Endothelial cell of umbilical vein (primary cell): ENCODE measurements around the gene GRM4. TPM values are rescaled to one million over a fixed set of nuclear protein-coding genes. Genes with fewer than 3 reads are reported as not detected.

Experiments used
- BruUV-seq: library from RNA; stranded (reverse); fragments of 400-500 nt; replicated peaks from 2 replicates; lab custom pipeline; 2021; lab: Mats Ljungman, UMichigan
- CTCF ChIA-PET: fragments of 300-600, 350-600 bp; sonication (Branson Sonifier 250); formaldehyde crosslinking; loops from one replicate; lab custom pipeline; 2021; ENCODE audit warnings: antibody characterized with exemption, inconsistent platforms; lab: Charles Lee
- POLR2A ChIA-PET: fragments of 300-600, 350-600 bp; sonication (Branson Sonifier 250); formaldehyde crosslinking; loops from one replicate; lab custom pipeline; 2021; ENCODE audit warnings: antibody characterized with exemption, inconsistent platforms; lab: Charles Lee
- DNase-seq: peaks from one replicate; pipeline ENCODE4 v3.0.0-alpha.2; 2011; ENCODE audit warnings: low read depth, low spot score
- FAIRE-seq: peaks from 2 replicates; lab custom pipeline; 2011; peaks lifted over from hg19 to GRCh38; lab: Jason Lieb, UNC
- H2AFZ ChIP-seq: 2 replicates; pipeline ENCODE4 v1.6.0; 2012; ENCODE audit warnings: low read depth, low read length, control low read depth, inconsistent platforms
- H3K27ac ChIP-seq: 2 replicates; pipeline ENCODE4 v1.5.1; 2011; ENCODE audit warnings: low read depth, mild to moderate bottlenecking, control low read depth, low read length, moderate library complexity; ENCODE audit not compliant: insufficient read depth
- H3K27me3 ChIP-seq, 2 experiments: 2 replicates each; pipeline versions ENCODE4 v1.6.0 to v1.6.1; 2011; ENCODE audit warnings: low read length in 2 of 2, mixed read lengths in 1 of 2; ENCODE audit not compliant: control insufficient read depth in 2 of 2, insufficient read depth in 2 of 2
- H3K36me3 ChIP-seq, 2 experiments: 2 replicates in 1 of 2; 3 replicates in 1 of 2; pipeline ENCODE4 v1.5.1; 2011; ENCODE audit warnings: low read length in 2 of 2, mild to moderate bottlenecking in 1 of 2, moderate library complexity in 1 of 2; ENCODE audit not compliant: control insufficient read depth in 2 of 2, insufficient read depth in 2 of 2; ENCODE audit errors: extremely low read depth in 1 of 2
- H3K4me1 ChIP-seq: 3 replicates; pipeline ENCODE4 v1.5.1; 2011; ENCODE audit warnings: mild to moderate bottlenecking, low read length; ENCODE audit not compliant: control insufficient read depth, insufficient read depth; ENCODE audit errors: extremely low read depth
- H3K4me2 ChIP-seq: 2 replicates; pipeline ENCODE4 v1.6.1; 2011; ENCODE audit warnings: low read length, control low read depth, mixed read lengths; ENCODE audit not compliant: insufficient read depth
- H3K4me3 ChIP-seq, 3 experiments: fragments of 200-600 bp in 1 of 3; sonication (generic), shearing (Covaris generic) in 1 of 3; replicated peaks in 1 of 3; 2 replicates each; pipeline ENCODE4 v1.5.1; 2011 to 2016; ENCODE audit warnings: control low read depth in 3 of 3, low read length in 3 of 3, mild to moderate bottlenecking in 2 of 3, inconsistent platforms in 1 of 3, low read depth in 1 of 3, moderate library complexity in 1 of 3; ENCODE audit not compliant: insufficient read depth in 1 of 3
- H3K79me2 ChIP-seq: 2 replicates; pipeline ENCODE4 v1.6.0; 2012; ENCODE audit warnings: low read length, inconsistent platforms; ENCODE audit not compliant: control insufficient read depth, insufficient read depth
- H3K9ac ChIP-seq: replicated peaks from 2 replicates; pipeline ENCODE3; 2011; ENCODE audit warnings: low read length, control low read depth; ENCODE audit not compliant: insufficient read depth; ENCODE audit errors: extremely low read depth
- H3K9me1 ChIP-seq: replicated peaks from 3 replicates; pipeline ENCODE4 v1.6.0; 2011; ENCODE audit warnings: mild to moderate bottlenecking, low read length; ENCODE audit not compliant: control insufficient read depth, insufficient read depth; ENCODE audit errors: extremely low read depth
- H3K9me3 ChIP-seq: replicated peaks from 2 replicates; pipeline ENCODE4 v1.5.1; 2012; ENCODE audit warnings: low read length, inconsistent platforms; ENCODE audit not compliant: control insufficient read depth, insufficient read depth
- H4K20me1 ChIP-seq: replicated peaks from 2 replicates; pipeline ENCODE3; 2011; ENCODE audit warnings: mild to moderate bottlenecking, low read length; ENCODE audit not compliant: control insufficient read depth, insufficient read depth; ENCODE audit errors: extremely low read depth
- EZH2 ChIP-seq: IDR thresholded peaks from 2 replicates; pipeline ENCODE4 v1.6.1; 2012; ENCODE audit warnings: borderline replicate concordance, low read depth, mild to moderate bottlenecking, moderate library complexity, low read length, inconsistent platforms; ENCODE audit not compliant: severe bottlenecking
- FOS ChIP-seq: IDR thresholded peaks from 2 replicates; pipeline ENCODE4 v1.6.1; 2011; ENCODE audit warnings: mild to moderate bottlenecking, low read length, moderate library complexity, borderline replicate concordance; ENCODE audit not compliant: insufficient read depth
- GATA2 ChIP-seq: IDR thresholded peaks from 2 replicates; pipeline ENCODE4 v1.7.0; 2011; ENCODE audit warnings: low read depth, mild to moderate bottlenecking, moderate library complexity, mixed read lengths, low read length; ENCODE audit not compliant: insufficient read length, insufficient read depth
- JUN ChIP-seq: IDR thresholded peaks from 2 replicates; pipeline ENCODE4 v1.6.1; 2011; ENCODE audit warnings: borderline replicate concordance, low read depth; ENCODE audit not compliant: insufficient read length, insufficient read depth
- MYC ChIP-seq: IDR thresholded peaks from one replicate; pipeline ENCODE4 v1.6.1; 2011; ENCODE audit warnings: mild to moderate bottlenecking, low read depth, low read length
- POLR2A ChIP-seq: IDR thresholded peaks from 2 replicates; pipeline ENCODE4 v1.6.1; 2012; ENCODE audit warnings: low read depth, mild to moderate bottlenecking, control low read depth, low read length
- POLR2AphosphoS5 ChIP-seq: IDR thresholded peaks from 2 replicates; pipeline ENCODE4 v1.6.1; 2012; ENCODE audit warnings: low read depth, mild to moderate bottlenecking, control low read depth, low read length, moderate library complexity; ENCODE audit not compliant: insufficient read depth
- dilution Hi-C: fragments of 300-500 bp; cut with MboI; formaldehyde crosslinking; loops from one replicate; pipeline ENCODE4 v1.15.0; 2019; ENCODE audit warnings: low sequenced_read_pairs; ENCODE audit not compliant: extremely low pct_ligation_motif_present
- intact Hi-C: fragments of 100-400 bp; cut with micrococcal nuclease; formaldehyde crosslinking; loops from one replicate; pipeline ENCODE4 v1.10.0; 2022
- polyA plus RNA-seq, 4 experiments: library from polyadenylated mRNA; depleted of rRNA in 3 of 4; stranded (reverse) in 3 of 4; unstranded in 1 of 4; fragments of >200 nt; gene quantifications; 2 replicates each; pipeline versions ENCODE4 v1.2.1 to v1.2.3, GENCODE V29; 2011 to 2012; ENCODE audit warnings: missing spikeins in 1 of 4
- total RNA-seq: library from RNA; stranded (reverse); gene quantifications from 2 replicates; pipeline ENCODE4 v1.2.3, GENCODE V29; 2021
- TF ChIP-seq, protein P1 (sequence below), 2 donors: IDR thresholded peaks; 1 replicate in 1 of 2; 2 replicates in 1 of 2; pipeline ENCODE4 v1.5.1; 2011; ENCODE audit warnings: low read length in 2 of 2, mild to moderate bottlenecking in 2 of 2, moderate library complexity in 2 of 2, control low read depth in 1 of 2, inconsistent platforms in 1 of 2, low read depth in 1 of 2; ENCODE audit not compliant: insufficient read depth in 1 of 2; ENCODE audit errors: extremely low read depth in 1 of 2
- TF ChIP-seq, protein P2 (sequence below): IDR thresholded peaks from 2 replicates; pipeline ENCODE4 v1.6.1; 2011; ENCODE audit not compliant: insufficient read depth, insufficient read length

The GRM4 gene
- total and polyA plus RNA-seq, 2 donors (not counting 3 experiments of a cell fraction or from before 2014, with no cell fraction given) = 0.03 TPM; not detected in 1

DNA sequence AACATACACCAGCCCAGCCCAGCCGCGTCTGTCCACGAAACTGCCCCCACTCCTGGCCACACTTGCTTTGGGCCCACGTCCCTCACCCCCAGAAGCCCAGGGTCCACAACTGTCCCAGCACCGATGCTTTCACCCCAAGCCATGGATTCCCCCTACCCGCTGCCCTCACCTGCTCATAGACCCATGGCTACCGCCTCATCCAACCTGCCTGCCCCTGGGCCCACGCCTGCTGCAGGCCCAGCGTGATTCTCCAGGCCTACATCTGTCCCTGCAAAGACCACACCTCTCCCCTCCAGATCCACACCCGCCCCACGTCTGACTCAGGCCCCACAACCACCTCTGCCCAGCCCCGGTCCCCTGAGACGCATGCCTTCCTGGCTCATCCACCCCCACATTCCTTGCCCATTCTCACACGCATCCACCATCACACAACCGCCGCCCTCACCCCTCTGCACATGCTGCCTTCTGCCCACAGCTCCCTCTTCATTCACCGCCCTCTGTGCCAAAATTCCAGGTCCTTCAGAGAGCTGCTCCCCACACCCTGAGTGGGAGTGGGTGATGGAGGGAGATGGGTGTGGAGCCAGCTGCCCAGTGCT lies 86.7 kb downstream of the GRM4 start:
- intact Hi-C loops (no loop called here), dilution Hi-C loops (no loop called here)
- Histone ChIP-seq H3K9me1 (no peaks in the 10 kb centered on the region), H3K36me3 (no peaks in the 10 kb centered on the region), H3K4me2 (no peak overlapping the region), H2AFZ (no peak overlapping the region), H3K4me3 (no peak overlapping the region), H3K27ac (no peak overlapping the region), H3K4me1 (no peaks in the 10 kb centered on the region), H4K20me1 (no peaks in the 10 kb centered on the region), H3K9ac (no peak overlapping the region), H3K79me2 (no peaks in the 10 kb centered on the region), H3K9me3 (no peaks in the 10 kb centered on the region), H3K27me3 (peaks cover 0 to 1% of the 10 kb centered on the region in 2 experiments)
- FAIRE-seq (no peak), DNase-seq (no peak)
- TF ChIP-seq FOS (no peak), GATA2 (no peak), POLR2A (no peak), MYC (no peak), POLR2AphosphoS5 (no peak), EZH2 (no peak), JUN (no peak)
- TF ChIP-seq, protein P1, sequence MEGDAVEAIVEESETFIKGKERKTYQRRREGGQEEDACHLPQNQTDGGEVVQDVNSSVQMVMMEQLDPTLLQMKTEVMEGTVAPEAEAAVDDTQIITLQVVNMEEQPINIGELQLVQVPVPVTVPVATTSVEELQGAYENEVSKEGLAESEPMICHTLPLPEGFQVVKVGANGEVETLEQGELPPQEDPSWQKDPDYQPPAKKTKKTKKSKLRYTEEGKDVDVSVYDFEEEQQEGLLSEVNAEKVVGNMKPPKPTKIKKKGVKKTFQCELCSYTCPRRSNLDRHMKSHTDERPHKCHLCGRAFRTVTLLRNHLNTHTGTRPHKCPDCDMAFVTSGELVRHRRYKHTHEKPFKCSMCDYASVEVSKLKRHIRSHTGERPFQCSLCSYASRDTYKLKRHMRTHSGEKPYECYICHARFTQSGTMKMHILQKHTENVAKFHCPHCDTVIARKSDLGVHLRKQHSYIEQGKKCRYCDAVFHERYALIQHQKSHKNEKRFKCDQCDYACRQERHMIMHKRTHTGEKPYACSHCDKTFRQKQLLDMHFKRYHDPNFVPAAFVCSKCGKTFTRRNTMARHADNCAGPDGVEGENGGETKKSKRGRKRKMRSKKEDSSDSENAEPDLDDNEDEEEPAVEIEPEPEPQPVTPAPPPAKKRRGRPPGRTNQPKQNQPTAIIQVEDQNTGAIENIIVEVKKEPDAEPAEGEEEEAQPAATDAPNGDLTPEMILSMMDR (IDR thresholded peaks at IDR 0.05; ENCODE audit: extremely low read depth in 1 of 2, insufficient read depth in 1 of 2, low read depth in 1 of 2, low read length in 2 of 2) = no peak
- TF ChIP-seq, protein P2, sequence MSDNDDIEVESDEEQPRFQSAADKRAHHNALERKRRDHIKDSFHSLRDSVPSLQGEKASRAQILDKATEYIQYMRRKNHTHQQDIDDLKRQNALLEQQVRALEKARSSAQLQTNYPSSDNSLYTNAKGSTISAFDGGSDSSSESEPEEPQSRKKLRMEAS = no peak
- POLR2A ChIA-PET = no interaction called here
- BruUV-seq = no TSS peak
- CTCF ChIA-PET = interaction anchor here (2.1 kb wide), 1 partner anchor 96 kb away, joined by 9 read pairs; no protein-coding TSS in a partner anchor
